H9 (cell line): ENCODE results near the gene NKX6-2. TPM values are rescaled to one million over a fixed set of nuclear protein-coding genes. Genes with fewer than 3 reads are reported as not detected.
A peak's percentile ranks its signal among the peaks of the same experiment; 100 is the strongest.

ENCODE experiments used
- DNase-seq: peaks from one replicate; pipeline ENCODE4 v3.0.0-alpha.2; 2017
- H2AFZ ChIP-seq: one replicate; pipeline ENCODE4 v1.6.1; 2013; ENCODE audit warnings: mild to moderate bottlenecking, low read length, control low read depth, moderate library complexity
- H2AK5ac ChIP-seq: 2 replicates; pipeline ENCODE4 v1.6.1; 2013; ENCODE audit warnings: low read length, control low read depth, mixed read lengths; ENCODE audit not compliant: insufficient read length
- H2BK120ac ChIP-seq: one replicate; pipeline ENCODE4 v1.6.1; 2013; ENCODE audit warnings: low read depth, mild to moderate bottlenecking, low read length, control low read depth, inconsistent platforms; ENCODE audit not compliant: poor library complexity, severe bottlenecking
- H2BK12ac ChIP-seq: 2 replicates; pipeline ENCODE4 v1.6.1; 2013; ENCODE audit warnings: low read length, control low read depth, mixed read lengths, low read depth; ENCODE audit not compliant: insufficient read length
- H2BK15ac ChIP-seq: 2 replicates; pipeline ENCODE4 v1.6.1; 2013; ENCODE audit warnings: low read depth, low read length, control low read depth
- H2BK20ac ChIP-seq: one replicate; pipeline ENCODE4 v1.6.1; 2013; ENCODE audit warnings: low read depth, mild to moderate bottlenecking, low read length, control low read depth, inconsistent platforms; ENCODE audit not compliant: poor library complexity, severe bottlenecking
- H2BK5ac ChIP-seq: 2 replicates; pipeline ENCODE4 v1.6.1; 2013; ENCODE audit warnings: low read length, control low read depth, mixed read lengths; ENCODE audit not compliant: insufficient read length
- H3K14ac ChIP-seq: 2 replicates; pipeline ENCODE4 v1.6.1; 2013; ENCODE audit warnings: low read length, control low read depth; ENCODE audit not compliant: insufficient read depth
- H3K18ac ChIP-seq: 2 replicates; pipeline ENCODE4 v1.6.1; 2013; ENCODE audit warnings: low read depth, mild to moderate bottlenecking, mixed read lengths, low read length, control low read depth; ENCODE audit not compliant: insufficient read length
- H3K23ac ChIP-seq: 2 replicates; pipeline ENCODE4 v1.6.1; 2013; ENCODE audit warnings: low read length, control low read depth, mixed read lengths, low read depth; ENCODE audit not compliant: insufficient read length
- H3K23me2 ChIP-seq: 2 replicates; pipeline ENCODE4 v1.6.1; 2013; ENCODE audit warnings: low read depth, mild to moderate bottlenecking, mixed read lengths, low read length, control low read depth; ENCODE audit not compliant: insufficient read length, poor library complexity, severe bottlenecking
- H3K27ac ChIP-seq: 2 replicates; pipeline ENCODE4 v1.5.1; 2013; ENCODE audit warnings: low read length, control low read depth, mixed read lengths, low read depth; ENCODE audit not compliant: insufficient read length
- H3K27me3 ChIP-seq: 2 replicates; pipeline ENCODE4 v1.6.1; 2013; ENCODE audit warnings: low read length, control low read depth, inconsistent platforms; ENCODE audit not compliant: insufficient read depth
- H3K4ac ChIP-seq: 2 replicates; pipeline ENCODE4 v1.6.1; 2013; ENCODE audit warnings: low read depth, mild to moderate bottlenecking, control low read depth, inconsistent platforms, low read length, moderate library complexity
- H3K4me1 ChIP-seq: 2 replicates; pipeline ENCODE4 v1.6.1; 2013; ENCODE audit warnings: low read length, control low read depth, inconsistent platforms; ENCODE audit not compliant: insufficient read depth
- H3K4me2 ChIP-seq: 2 replicates; pipeline ENCODE4 v1.6.1; 2013; ENCODE audit warnings: low read length, control low read depth, mixed read lengths; ENCODE audit not compliant: insufficient read length, insufficient read depth
- H3K56ac ChIP-seq: 2 replicates; pipeline ENCODE4 v1.6.1; 2013; ENCODE audit warnings: low read depth, mild to moderate bottlenecking, mixed read lengths, low read length, control low read depth; ENCODE audit not compliant: insufficient read length
- H3K79me1 ChIP-seq: 2 replicates; pipeline ENCODE4 v1.6.1; 2013; ENCODE audit warnings: low read depth, mild to moderate bottlenecking, moderate library complexity, low read length, control low read depth, inconsistent platforms; ENCODE audit not compliant: insufficient read depth, poor library complexity, severe bottlenecking
- H3K79me2 ChIP-seq: 2 replicates; pipeline ENCODE4 v1.6.1; 2013; ENCODE audit warnings: low read length, control low read depth, inconsistent platforms; ENCODE audit not compliant: insufficient read depth
- H3K9ac ChIP-seq: 2 replicates; pipeline ENCODE4 v1.6.1; 2013; ENCODE audit warnings: low read length, control low read depth, mixed read lengths; ENCODE audit not compliant: insufficient read length; ENCODE audit errors: extremely low read depth
- H3K9me3 ChIP-seq: one replicate; pipeline ENCODE4 v1.6.1; 2013; ENCODE audit warnings: low read depth, low read length, inconsistent platforms; ENCODE audit not compliant: control insufficient read depth
- H3T11ph ChIP-seq: one replicate; pipeline ENCODE4 v1.6.1; 2013; ENCODE audit warnings: mild to moderate bottlenecking, low read length, control low read depth, inconsistent platforms
- H4K20me1 ChIP-seq: one replicate; pipeline ENCODE4 v1.6.1; 2013; ENCODE audit not compliant: control insufficient read depth, insufficient read length, insufficient read depth
- H4K5ac ChIP-seq: 2 replicates; pipeline ENCODE4 v1.6.1; 2013; ENCODE audit warnings: low read depth, mild to moderate bottlenecking, mixed read lengths, low read length, control low read depth; ENCODE audit not compliant: insufficient read length
- H4K8ac ChIP-seq: replicated peaks from 2 replicates; pipeline ENCODE4 v1.6.1; 2013; ENCODE audit warnings: low read length, control low read depth, mixed read lengths, low read depth; ENCODE audit not compliant: insufficient read length
- H4K91ac ChIP-seq: 2 replicates; pipeline ENCODE4 v1.6.1; 2013; ENCODE audit warnings: low read depth, mild to moderate bottlenecking, moderate library complexity, mixed read lengths, low read length, control low read depth; ENCODE audit not compliant: insufficient read length
- H3K27ac Mint-ChIP-seq, 3 experiments: 2 replicates in 2 of 3; 3 replicates in 1 of 3; pipeline ENCODE4 v1.8.0; 2020 to 2021; ENCODE audit warnings: mixed read lengths in 3 of 3, mild to moderate bottlenecking in 1 of 3, moderate library complexity in 1 of 3
- H3K27me3 Mint-ChIP-seq: 2 replicates; pipeline ENCODE4 v1.8.0; 2021; ENCODE audit warnings: low read depth, mild to moderate bottlenecking, moderate library complexity, mixed read lengths
- H3K36me3 Mint-ChIP-seq, 3 experiments: 2 replicates in 2 of 3; 3 replicates in 1 of 3; pipeline ENCODE4 v1.8.0; 2020 to 2021; ENCODE audit warnings: low read depth in 3 of 3, mixed read lengths in 3 of 3; ENCODE audit not compliant: insufficient read depth in 1 of 3
- H3K4me1 Mint-ChIP-seq, 2 experiments: 2 replicates each; pipeline ENCODE4 v1.8.0; 2020; ENCODE audit warnings: mixed read lengths in 2 of 2
- H3K4me3 Mint-ChIP-seq, 2 experiments: 2 replicates in 1 of 2; 3 replicates in 1 of 2; pipeline ENCODE4 v1.8.0; 2020 to 2021; ENCODE audit warnings: mild to moderate bottlenecking in 2 of 2, mixed read lengths in 2 of 2, moderate library complexity in 1 of 2
- H3K9me3 Mint-ChIP-seq, 2 experiments: 2 replicates in 1 of 2; 3 replicates in 1 of 2; pipeline ENCODE4 v1.8.0; 2020; ENCODE audit warnings: mild to moderate bottlenecking in 2 of 2, mixed read lengths in 2 of 2, moderate library complexity in 1 of 2
- WGBS: extraction: QIAGEN DNeasy Blood & Tissue Kit; methylation state at CpG from one replicate; pipeline ENCODE4 v1.1.7; 2013; ENCODE audit warnings: missing lambda C conversion rate, low lambda C conversion rate, mixed read lengths; ENCODE audit not compliant: insufficient read length; ENCODE audit errors: extremely low coverage; 5-methylcytosine and 5-hydroxymethylcytosine counted together
- total RNA-seq: library from RNA; stranded (reverse); gene quantifications from 2 replicates; pipeline ENCODE4 v1.2.1, GENCODE V29; 2021
- TF ChIP-seq, protein P1 (sequence below): fragments of 200-600 bp; sonication (generic); conservative IDR thresholded peaks from 3 replicates; pipeline ENCODE4 v1.8.0; 2021; ENCODE audit warnings: antibody characterized with exemption, mild to moderate bottlenecking

The NKX6-2 gene
- total RNA-seq, 1 experiment from 2014 or later, result 0.13 TPM

DNA sequence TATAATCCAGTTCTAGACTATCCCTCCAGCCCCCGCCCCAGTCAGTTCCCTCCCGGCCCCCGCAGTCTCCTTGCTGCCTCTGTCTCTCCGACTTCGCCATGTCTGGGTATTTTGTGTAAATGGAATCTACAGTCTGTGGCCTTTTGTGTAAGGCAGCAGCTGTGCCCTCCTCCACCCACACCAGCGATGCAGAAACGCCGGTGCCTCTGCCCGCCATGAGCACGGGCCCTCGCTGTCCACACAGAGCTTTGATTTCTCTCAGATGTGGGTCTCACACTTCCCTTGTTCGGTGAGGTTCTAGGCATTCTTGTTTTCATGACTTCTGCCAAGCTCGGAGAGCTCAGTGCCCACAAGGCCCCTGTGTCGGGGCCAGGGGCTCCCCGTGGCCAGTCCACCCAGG is 37.8 kb downstream of the NKX6-2 start:
- Histone ChIP-seq H3K79me1 (no peaks in the 10 kb centered on the region), H2BK120ac (no peak overlapping the region), H2AFZ (no peak overlapping the region), H3K23ac (no peak overlapping the region), H4K5ac (no peak overlapping the region), H3K18ac (no peak overlapping the region), H3K4me2 (no peak overlapping the region), H2BK12ac (no peak overlapping the region), H2BK15ac (no peak overlapping the region), H4K20me1 (no peaks in the 10 kb centered on the region), H3K4ac (no peak overlapping the region), H3K27ac (no peak overlapping the region), H3K9me3 (no peaks in the 10 kb centered on the region), H3K23me2 (no peaks in the 10 kb centered on the region), H4K8ac (no peak overlapping the region), H3K27me3 (no peaks in the 10 kb centered on the region), H3K56ac (no peak overlapping the region), H3K4me1 (no peaks in the 10 kb centered on the region; the same call in 1 of the 2 replicates), H3K9ac (no peak overlapping the region), H4K91ac (no peak overlapping the region), H3T11ph (no peak overlapping the region), H3K79me2 (no peaks in the 10 kb centered on the region), H2BK5ac (no peak overlapping the region), H2AK5ac (no peak overlapping the region), H2BK20ac (no peak overlapping the region), H3K14ac (no peak overlapping the region; the same call in 1 of the 2 replicates)
- Mint-ChIP-seq H3K36me3 (no peaks in the 10 kb centered on the region; a peak in 1 of 7 replicates), H3K9me3 (no peaks in the 10 kb centered on the region), H3K27ac (peak overlapping the region in 2 of 3 experiments; percentile 3 to 83; a peak in 2 of 7 replicates), H3K4me1 (peaks cover 34 to 38% of the 10 kb centered on the region in 2 experiments), H3K27me3 (peaks cover 2% of the 10 kb centered on the region; the same call in 1 of the 2 replicates), H3K4me3 (no peak overlapping the region)
- TF ChIP-seq, protein P1, sequence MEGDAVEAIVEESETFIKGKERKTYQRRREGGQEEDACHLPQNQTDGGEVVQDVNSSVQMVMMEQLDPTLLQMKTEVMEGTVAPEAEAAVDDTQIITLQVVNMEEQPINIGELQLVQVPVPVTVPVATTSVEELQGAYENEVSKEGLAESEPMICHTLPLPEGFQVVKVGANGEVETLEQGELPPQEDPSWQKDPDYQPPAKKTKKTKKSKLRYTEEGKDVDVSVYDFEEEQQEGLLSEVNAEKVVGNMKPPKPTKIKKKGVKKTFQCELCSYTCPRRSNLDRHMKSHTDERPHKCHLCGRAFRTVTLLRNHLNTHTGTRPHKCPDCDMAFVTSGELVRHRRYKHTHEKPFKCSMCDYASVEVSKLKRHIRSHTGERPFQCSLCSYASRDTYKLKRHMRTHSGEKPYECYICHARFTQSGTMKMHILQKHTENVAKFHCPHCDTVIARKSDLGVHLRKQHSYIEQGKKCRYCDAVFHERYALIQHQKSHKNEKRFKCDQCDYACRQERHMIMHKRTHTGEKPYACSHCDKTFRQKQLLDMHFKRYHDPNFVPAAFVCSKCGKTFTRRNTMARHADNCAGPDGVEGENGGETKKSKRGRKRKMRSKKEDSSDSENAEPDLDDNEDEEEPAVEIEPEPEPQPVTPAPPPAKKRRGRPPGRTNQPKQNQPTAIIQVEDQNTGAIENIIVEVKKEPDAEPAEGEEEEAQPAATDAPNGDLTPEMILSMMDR, result no peak
- WGBS, result no CpG with 5 or more reads among the region's 15 CpGs
- DNase-seq, result no peak
